ENCODE results near the gene TRIM10.
"Not testable (repeated sequence)": the region's sequence is repeated elsewhere in the genome, so short reads cannot be mapped to it uniquely, and the experiment has no call there.

TRIM10 gene

GRCh38 chr6:30127238-30128093 lies 33.5 kb downstream of the TRIM10 start:
- DNase-seq, result no peak

- DNase-seq, result no peak
Observed at GRCh38 chr6:30122515-30122914, 38.5 kb downstream of the TRIM10 start.

GRCh38 chr6:30121446-30122366 lies 39.3 kb downstream of the TRIM10 start:
- no peak for DNase-seq

GRCh38 chr6:30118691-30119090 lies 42.3 kb downstream of the TRIM10 start:
- DNase-seq, result not testable (repeated sequence)

GRCh38 chr6:30116724-30117123 lies 44.3 kb downstream of the TRIM10 start:
- no peak for DNase-seq

- no peak for DNase-seq
Observed at GRCh38 chr6:30113841-30114240, 47.2 kb downstream of the TRIM10 start.

GRCh38 chr6:30113003-30113759 lies 47.8 kb downstream of the TRIM10 start, which contains the start of gene TRIM31:
Gene TRIM31, minus strand, starts transcription at chr6:30113090. Its CDS starts 285 bp downstream, at chr6:30112805.
- DNase-seq, result no peak

GRCh38 chr6:30112402-30112994 lies 48.5 kb downstream of the TRIM10 start:
- DNase-seq, result no peak

GRCh38 chr6:30111266-30111856 lies 49.6 kb downstream of the TRIM10 start:
- DNase-seq, result no peak

GRCh38 chr6:30104661-30105060 lies 56.4 kb downstream of the TRIM10 start:
- DNase-seq, result no peak

GRCh38 chr6:30103872-30104179 lies 57.2 kb downstream of the TRIM10 start:
- no peak for DNase-seq

- peak; percentile 85 for DNase-seq
Observed at GRCh38 chr6:30102970-30103871, 57.8 kb downstream of the TRIM10 start.

GRCh38 chr6:30102414-30102969 lies 58.5 kb downstream of the TRIM10 start:
- no peak for DNase-seq
